ENCODE data around the gene KCNJ2. TPM values are rescaled to one million over a fixed set of nuclear protein-coding genes. Genes with fewer than 3 reads are reported as not detected.

The KCNJ2 gene
- total and polyA plus RNA-seq, 7 donors, result 0.60 to 2.5 (median 2.1) TPM

DNA sequence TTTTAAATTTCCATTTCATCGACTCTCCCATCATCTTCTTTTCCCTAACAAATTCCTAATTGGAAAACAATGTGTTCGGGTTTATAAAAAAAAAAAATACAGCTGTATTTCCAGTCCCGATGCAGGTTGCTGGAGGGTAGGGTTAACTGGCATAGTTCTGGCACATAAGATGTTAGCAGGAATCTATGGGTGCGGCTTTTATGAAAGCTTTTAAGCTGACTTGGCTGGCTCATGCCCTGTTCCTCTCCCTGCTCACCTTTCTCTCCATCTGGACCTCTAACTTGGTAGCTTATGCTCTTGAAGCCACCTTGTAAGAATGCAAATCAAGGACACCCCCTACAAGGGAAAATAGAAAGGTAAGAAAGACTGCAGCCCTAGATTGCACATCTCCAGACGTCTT is 33.2 kb upstream of the KCNJ2 start:
- no peak for DNase-seq
- intact Hi-C loops (cut with DNase I), result no loop called here
- no peak overlapping the region for H3K4me3 ChIP-seq
- H3K27me3 ChIP-seq, result no peaks in the 10 kb centered on the region
- peaks cover 0 to 22% (median 5%) of the 10 kb centered on the region in 4 donors for H3K4me1 ChIP-seq
- no peak for TF ChIP-seq POLR2A (IDR thresholded peaks at IDR 0.05)
- TF ChIP-seq, protein P1, sequence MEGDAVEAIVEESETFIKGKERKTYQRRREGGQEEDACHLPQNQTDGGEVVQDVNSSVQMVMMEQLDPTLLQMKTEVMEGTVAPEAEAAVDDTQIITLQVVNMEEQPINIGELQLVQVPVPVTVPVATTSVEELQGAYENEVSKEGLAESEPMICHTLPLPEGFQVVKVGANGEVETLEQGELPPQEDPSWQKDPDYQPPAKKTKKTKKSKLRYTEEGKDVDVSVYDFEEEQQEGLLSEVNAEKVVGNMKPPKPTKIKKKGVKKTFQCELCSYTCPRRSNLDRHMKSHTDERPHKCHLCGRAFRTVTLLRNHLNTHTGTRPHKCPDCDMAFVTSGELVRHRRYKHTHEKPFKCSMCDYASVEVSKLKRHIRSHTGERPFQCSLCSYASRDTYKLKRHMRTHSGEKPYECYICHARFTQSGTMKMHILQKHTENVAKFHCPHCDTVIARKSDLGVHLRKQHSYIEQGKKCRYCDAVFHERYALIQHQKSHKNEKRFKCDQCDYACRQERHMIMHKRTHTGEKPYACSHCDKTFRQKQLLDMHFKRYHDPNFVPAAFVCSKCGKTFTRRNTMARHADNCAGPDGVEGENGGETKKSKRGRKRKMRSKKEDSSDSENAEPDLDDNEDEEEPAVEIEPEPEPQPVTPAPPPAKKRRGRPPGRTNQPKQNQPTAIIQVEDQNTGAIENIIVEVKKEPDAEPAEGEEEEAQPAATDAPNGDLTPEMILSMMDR (IDR thresholded peaks at IDR 0.05), result no peak
- no peaks in the 10 kb centered on the region for H3K9me3 ChIP-seq
- WGBS, 2 donors, result 17 to 66% methylated on average over 5 of the region's 5 CpGs
- no peaks in the 10 kb centered on the region for H3K36me3 ChIP-seq
- peak overlapping the region in 1 of 4 donors; percentile 89 for H3K27ac ChIP-seq

DNA sequence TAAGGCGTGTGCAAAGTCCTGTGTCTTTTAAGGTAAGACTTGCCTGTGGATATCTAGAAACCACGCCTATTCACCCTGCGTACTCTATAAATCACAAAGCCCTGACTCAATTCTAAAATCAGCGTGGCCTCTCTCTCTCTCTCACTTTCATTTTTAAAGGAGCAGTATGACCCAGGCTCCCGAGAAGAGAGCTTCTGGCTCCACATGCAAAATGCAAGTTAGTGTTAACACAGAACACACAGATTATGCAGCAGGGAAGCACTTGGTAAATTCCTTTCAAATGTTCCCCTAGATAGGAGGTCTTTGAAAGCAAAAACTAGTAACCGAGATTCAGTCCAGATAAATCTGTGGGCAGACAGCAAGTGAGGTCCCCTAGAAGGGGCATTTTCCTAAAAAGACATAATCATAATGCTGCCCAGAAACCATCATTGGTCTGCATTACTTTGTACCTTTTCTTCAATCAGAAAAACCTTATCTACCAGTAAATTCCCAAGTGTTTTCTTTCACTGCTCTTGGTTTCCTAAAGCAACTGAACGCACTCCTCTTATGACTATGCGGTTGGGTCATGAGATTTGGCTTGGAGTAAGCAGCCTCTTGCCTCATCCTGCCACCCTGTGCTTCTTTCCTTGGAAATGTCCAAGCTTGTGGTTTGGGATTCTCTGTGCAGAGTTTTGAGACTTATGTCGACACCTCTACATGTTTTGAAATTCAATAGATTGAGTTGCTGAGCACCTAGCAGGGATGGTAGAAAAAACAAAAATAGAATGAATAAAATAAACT is 31.7 kb upstream of the KCNJ2 start:
- Histone ChIP-seq H3K36me3 (no peaks in the 10 kb centered on the region), H3K4me1 (peaks cover 0 to 22% (median 5%) of the 10 kb centered on the region in 4 donors), H3K9me3 (no peaks in the 10 kb centered on the region), H3K4me3 (peak overlapping the region; percentile 10 to 43 (median 36)), H3K27me3 (no peaks in the 10 kb centered on the region), H3K27ac (peak overlapping the region; percentile 69 to 89 (median 83))
- intact Hi-C loops (cut with DNase I), result loop anchor here (2.0 kb wide), 1 partner anchor 573 kb away; no protein-coding TSS in a partner anchor
- TF ChIP-seq, protein P1 (IDR thresholded peaks at IDR 0.05), result no peak
- TF ChIP-seq POLR2AphosphoS5 (IDR thresholded peaks at IDR 0.05), result peak in 2 of 4 donors; percentile 9 to 64
- DNase-seq, result peak; percentile 86
- 27 to 31% methylated on average over 9 of the region's 9 CpGs for WGBS, 2 donors

DNA sequence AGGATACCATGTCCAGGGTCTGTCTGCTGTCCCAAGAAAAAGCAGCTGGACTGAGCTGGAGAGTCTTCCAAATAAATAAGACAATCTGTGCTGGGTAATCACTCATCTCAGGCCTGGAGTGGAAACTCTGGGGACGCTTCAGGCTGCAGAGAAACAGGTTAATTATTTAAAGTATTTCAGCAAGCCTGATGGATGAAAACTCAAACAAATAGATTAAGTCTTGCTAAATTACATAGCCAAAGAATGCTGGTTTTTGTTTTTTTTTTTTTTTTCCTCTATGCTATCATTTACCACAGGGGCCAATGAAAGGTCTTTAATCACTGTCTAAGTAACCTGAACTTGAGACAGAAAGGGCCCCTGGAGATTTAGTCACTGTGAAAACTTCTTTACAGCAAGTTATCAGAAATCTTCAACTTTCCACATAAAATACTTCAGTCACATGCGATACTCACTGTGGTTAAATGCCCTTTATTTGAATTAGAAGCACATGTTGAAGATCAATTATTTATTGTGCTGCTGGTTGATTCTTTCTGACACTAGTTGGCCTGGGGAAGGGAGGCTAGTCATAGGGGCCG is 31.0 kb upstream of the KCNJ2 start:
- no peak for TF ChIP-seq EP300 (IDR thresholded peaks at IDR 0.05)
- no peak for TF ChIP-seq POLR2A (IDR thresholded peaks at IDR 0.05)
- TF ChIP-seq, protein P1 (IDR thresholded peaks at IDR 0.05), result no peak
- Histone ChIP-seq H3K9me3 (no peaks in the 10 kb centered on the region), H3K27ac (peak overlapping the region; percentile 6 to 89 (median 83)), H3K4me1 (peaks cover 0 to 22% (median 5%) of the 10 kb centered on the region in 4 donors), H3K27me3 (no peaks in the 10 kb centered on the region), H3K36me3 (no peaks in the 10 kb centered on the region), H3K4me3 (no peak overlapping the region)
- 77 to 80% methylated on average over 3 of the region's 3 CpGs for WGBS, 2 donors
- no peak for DNase-seq
- intact Hi-C loops (cut with DNase I), result loop anchor here (2.0 kb wide), 1 partner anchor 574 kb away; no protein-coding TSS in a partner anchor

DNA sequence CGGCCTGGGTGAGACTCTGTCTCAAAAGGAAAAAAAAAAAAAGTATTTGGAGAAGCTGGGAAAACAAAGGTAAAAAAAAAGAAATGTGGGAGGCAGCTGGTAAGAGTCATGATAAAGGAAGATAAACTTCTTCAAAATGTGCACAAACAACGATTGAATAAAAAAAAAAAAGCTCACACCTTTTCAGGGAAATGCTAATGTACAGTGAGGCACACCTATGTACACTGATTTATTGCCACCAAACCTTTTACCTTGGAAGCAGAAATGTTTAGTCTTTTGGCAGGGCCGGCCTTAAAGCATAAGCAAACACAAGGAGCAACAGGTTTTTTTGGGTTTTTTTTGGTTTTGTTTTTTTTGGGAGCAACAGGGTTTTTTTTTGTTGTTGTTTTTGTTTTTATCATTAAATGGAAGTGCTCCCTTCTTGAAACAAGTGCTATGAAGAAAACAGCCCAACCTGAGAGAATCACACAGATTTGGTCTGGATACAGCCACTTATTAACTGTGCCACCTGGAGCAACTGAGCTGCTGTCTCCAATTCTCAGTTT is 29.8 kb upstream of the KCNJ2 start:
- WGBS, 2 donors, result 13 to 58% methylated on average over 3 of the region's 3 CpGs

More for the DNA sequence above, 29.8 kb upstream of the KCNJ2 start:
- H3K4me1 ChIP-seq, result peaks cover 0 to 22% (median 5%) of the 10 kb centered on the region in 4 donors
- H3K27me3 ChIP-seq, result no peaks in the 10 kb centered on the region
- no peak overlapping the region for H3K4me3 ChIP-seq
- H3K36me3 ChIP-seq, result no peaks in the 10 kb centered on the region
- H3K27ac ChIP-seq, result peak overlapping the region in 1 of 4 donors; percentile 89
- DNase-seq, result no peak
- intact Hi-C loops (cut with DNase I), result loop anchor here (2.0 kb wide), 1 partner anchor 575 kb away; no protein-coding TSS in a partner anchor
- TF ChIP-seq POLR2AphosphoS5 (IDR thresholded peaks at IDR 0.05), result no peak
- TF ChIP-seq EP300 (IDR thresholded peaks at IDR 0.05), result no peak
- TF ChIP-seq POLR2A (IDR thresholded peaks at IDR 0.05), result no peak
- TF ChIP-seq, protein P1 (IDR thresholded peaks at IDR 0.05), result no peak
- no peaks in the 10 kb centered on the region for H3K9me3 ChIP-seq
